NCI-H345 treated with DMSO at 0.1 percent for 48 hours (cell line): Measurements from ENCODE around the gene CTBP1.

ENCODE experiments used
- DNase-seq: peaks from one replicate; lab custom pipeline; 2025; ENCODE audit not compliant: unreplicated experiment; lab: John Stamatoyannopoulos, UW

CTBP1 gene

DNA sequence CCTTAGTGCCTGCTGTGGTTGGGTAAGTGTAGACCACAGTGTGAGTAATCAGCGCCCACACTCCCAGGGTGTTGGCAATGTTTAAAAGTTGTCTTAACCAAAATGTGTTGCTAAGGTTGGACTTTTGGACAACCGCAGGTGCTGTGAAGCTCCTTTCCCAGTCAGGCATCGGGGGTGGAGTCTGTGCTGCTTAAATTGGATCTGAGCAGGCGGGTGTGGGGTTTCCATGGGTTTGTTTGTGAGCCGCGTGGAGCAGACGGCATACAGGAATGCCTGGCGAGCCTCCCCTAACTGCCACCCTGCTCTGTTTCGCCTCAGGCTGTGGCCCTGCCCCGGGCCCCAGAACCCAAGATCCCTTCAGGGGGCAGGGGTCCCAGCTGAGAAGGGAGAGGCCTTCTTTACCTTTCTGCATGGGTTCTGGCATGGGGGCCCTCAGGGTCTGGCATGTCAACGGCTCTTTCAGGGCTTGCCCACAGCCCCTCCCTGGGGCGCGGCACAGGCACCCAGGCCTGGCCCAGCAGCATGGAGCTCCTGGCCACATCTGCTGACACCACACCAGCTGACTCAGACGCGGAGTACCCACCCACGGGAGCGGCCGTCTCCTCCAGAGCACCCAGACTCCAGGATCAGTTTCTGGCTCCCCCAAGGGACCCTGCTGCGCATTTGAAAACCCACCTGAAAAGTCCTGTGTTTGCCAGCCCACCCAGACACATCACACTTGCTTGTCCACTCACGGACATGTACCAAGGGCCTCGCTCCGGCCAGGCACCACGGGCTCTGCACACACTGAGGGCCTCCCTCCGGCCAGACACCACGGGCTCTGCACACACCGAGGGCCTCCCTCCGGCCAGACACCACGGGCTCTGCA is 71.4 kb downstream of the CTBP1 start:
- DNase-seq: no peak

DNA sequence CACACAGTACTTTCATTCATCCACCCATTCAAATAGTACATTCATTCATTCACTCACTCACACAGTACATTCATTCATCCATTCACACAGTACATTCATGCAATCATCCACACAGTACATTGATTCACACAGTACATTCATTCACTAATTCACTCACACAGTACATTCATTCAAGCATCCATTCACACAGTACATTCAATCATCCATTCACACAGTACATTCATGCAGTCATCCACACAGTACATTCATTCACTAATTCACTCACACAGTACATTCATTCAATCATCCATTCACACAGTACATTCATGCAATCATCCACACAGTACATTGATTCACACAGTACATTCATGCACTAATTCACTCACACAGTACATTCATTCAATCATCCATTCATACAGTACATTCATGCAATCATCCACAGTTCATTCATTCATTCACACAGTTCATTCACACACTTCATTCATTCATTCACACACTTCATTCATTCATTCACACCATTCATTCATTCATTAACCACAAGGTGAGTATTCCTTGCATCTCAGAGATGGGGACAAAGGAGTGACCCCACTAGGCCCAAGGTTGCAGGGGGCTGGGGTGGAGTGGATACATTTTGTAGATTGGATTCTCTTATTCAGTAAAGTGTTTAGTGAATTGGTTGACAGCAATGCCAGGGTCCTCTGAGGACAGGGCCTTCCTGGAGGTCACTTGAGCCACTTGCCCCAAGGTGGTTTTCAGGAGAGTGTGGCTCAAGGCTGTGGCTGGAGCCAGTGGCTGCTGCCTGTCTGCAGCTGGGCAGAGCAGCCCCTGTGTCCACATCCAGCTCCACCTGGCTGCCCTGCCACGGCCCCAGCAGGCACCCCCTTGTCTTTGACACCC is 72.3 kb downstream of the CTBP1 start:
- DNase-seq: no peak

DNA sequence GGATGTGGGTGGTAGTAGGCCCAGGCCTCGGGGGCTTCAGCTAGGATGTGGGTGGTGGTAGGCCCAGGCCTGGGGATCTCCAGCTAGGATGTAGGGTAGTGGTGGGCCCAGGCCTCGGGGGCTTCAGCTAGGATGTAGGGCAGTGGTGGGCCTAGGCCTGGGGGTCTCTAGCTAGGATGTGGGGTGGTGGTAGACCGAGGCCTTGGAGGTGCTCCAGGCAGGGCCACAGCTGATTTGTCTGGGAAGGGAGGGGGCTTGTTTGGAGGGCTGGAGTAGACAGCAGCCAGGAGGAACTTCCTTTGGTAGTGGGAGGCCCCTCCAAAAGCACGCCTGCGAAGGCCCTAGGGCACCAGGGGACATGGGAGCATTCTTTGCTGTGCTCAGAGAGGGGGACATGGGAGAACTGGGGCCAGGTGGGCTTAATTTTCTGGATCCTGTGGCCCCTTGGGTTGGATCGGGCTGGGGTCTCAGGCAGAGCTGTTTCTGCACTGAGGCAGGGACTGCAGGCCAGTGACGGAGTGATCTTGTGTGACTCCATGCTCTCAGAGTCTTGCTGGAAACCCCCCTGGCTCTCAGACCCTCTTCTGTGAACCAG is 73.2 kb downstream of the CTBP1 start:
- no peak for DNase-seq

DNA sequence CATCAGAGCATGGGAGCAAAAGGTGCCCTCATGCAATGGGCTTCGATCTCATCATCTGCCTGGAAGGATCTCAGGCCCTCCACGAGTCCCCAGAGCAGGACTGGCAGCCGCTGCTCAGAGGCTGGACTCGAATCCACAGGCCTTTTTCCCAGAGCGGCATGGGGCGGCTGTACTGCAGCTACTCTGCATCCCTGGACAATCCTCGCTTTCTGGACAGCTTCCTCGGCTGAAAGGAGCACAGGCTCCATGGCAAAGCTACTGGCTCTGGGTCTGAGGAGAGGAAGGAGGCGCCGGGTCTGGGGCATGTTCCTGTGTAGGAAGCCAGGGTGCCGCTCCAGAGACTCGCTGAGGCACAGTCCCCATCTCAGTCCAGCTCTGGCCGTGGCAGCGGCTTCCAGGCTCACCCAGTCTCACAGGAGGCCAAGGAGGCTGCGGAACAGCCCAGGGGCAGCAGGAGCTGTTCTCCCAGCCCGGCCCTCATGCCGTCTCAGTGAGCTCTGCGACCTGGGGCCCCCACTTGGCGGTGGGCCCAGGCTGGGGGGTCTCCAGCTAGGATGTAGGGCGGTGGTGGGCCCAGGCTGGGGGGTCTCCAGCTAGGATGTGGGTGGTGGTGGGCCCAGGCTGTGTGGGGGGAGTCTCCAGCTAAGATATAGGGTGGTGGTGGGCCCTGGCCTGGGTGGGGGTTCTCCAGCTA is 73.8 kb downstream of the CTBP1 start:
- DNase-seq: no peak

DNA sequence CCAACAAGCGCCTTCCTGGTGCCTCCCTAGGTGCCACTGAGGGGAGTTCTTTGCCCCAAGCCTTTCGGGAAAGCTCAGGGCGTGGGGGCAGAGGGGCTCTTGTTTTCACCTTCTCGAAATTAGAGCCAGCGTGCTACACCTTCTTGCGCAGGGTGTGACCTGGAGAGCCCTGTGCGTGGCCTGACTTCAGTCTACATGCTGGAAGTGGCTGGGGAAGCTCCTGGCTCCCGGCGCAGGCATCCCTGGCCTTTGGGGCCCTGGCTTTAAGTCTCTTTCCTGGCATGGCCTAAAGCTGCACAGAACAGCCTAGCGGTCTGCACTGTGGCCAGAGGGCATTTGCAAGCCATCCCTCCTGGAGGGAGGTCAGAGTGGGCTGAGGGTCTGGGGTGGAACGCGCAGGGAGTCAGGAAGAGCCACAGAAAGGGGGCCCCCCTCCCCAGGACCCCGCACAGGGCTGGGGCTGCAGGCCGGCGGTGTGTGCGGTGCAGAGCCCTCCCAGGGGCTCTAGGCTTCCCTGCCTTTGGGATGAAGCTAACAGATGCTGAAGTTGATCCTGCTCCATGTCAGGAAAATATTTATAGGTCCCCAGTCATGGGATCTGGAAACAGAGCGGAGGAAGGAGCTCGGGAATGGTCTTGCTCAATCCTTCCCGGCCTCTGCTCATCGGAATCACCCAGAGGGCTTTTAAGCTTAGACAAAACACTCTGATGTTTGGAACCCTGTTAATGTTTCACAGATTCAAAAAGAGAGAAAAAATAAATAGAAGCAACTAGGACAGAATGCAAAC is 75.8 kb downstream of the CTBP1 start:
- DNase-seq: no peak

DNA sequence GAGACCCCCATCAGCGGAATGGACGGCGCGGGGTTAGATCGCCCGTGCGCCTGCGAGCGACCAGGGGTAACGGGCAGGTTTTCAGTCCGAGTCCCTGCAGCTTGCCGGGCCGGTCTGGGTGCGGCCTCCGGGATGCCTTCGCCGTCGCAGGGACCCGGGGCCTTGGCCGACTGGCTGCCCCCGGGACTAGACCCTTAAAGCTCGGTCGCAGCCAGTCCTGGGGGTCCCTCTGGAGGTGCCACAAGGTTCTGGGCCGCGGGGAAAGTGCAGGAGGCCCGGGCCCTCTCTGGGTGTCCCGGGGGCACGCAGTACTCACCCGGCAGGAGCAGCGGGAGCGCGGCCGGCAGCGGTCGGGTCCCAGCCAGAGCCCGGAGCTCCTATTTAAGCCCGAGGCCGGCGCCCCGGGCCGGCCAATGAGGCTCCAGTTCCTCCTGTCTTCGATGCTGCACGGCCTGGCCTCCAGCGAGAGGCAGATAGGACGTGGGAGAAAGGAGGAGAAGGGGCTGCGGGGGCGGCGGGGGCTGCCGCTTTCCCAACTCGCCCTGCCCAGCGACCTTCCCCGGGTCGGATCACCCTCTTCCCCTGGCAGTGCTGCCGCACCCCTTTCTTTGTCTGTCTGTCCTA is 76.6 kb downstream of the CTBP1 start, which contains the start of gene SPON2:
Gene SPON2 (minus strand): TSS at position 356 of the 624 bp plus-strand sequence.
- no peak for DNase-seq

DNA sequence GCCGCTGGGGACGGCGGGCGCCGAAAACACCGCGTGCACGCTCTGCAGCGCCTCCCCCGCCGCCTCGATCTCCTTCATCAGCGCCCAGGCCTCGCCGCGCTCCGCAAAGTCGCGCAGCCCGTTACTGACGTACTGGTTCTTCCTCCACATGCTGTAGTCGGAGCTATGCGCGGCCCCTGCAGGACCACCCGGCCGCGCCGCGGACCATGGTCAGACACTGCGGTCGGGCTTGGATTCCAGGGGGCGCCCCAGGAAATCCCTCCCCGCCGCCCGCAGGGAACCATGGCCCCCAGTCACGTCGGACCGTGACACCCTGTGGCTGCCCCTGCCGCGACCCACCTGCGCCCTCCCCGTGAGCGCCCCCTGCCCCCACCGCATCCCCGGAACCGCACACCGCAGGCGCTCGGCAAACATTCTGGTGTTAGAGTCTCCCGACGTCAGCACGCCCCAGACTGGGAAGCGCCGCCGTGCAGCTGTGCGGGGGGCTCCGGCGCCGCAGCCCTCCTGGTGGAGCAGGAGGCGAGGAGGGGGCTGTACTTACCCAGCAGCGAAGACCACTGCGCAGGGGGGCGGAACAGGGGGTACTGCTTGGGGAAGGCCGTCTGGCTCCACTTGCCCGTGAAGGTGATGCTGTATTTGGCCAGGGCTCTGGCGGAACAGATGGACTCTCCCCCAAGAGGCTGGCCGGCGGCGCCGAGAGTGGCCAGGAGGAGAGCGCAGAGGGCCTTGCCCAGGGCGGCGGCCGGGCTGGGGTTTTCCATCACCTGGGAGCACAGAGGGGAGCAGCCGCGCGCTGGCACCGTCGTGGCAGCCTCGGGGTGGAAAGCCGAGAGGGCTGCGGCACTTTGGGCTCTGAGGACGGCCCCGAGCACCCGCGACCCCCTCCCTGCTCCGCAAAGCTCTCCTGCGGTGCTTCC is 77.4 kb downstream of the CTBP1 start:
- no peak for DNase-seq

DNA sequence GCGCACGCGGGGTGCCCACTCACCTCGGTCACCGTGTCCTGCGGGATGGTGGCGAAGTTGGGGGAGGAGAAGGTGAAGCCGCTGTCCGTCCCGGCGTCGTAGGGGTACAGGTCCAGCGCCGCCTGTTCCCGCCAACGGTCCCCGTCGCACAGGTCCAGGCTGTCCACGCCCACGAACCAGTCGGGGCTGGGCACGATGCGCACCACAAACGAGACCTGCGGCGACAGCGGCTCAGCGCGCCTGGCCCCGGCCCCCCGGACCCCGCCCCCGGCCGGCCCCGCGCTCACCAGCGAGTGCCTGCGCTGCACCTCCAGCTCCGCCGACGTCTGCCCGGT is 78.0 kb downstream of the CTBP1 start:
- no peak for DNase-seq

DNA sequence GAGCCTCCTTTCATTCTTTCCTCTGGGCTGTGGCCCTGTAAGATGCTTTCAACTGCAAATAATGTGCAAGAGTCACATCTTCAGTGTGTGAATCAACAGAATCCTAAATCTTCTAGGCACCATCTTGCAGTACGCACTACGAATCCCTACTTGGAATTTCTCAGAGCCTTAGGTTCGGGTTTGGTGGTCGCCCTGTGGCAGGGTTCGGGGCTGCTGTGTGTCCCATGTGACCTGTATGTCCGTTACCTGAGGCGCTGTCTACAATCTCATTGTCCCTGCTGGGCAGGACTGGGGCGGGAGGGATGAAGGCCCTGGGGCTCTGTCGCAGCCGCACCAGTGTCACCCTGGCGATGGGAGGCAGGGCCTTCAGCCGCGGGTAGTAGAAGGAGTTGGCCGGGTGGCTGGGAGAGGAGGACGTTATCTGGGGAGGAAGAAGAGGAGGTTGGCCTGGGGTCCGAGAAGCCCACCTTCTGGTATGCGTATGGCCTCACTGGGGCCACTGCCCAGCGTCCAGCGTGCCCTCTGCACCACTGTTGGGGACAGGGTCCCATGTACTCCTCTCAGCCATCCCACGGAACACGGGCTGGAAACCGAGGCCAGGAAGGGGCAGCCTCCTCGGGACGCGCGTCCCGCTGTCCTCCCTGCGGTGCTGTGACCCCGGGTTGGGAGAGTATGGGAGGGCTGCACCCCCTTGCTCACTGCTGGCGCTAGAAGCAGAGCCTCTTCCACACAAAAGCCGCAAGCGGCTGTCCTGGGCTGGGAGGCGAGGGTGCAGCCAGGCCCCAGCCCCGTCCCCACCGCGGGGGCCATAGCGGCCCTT is 78.6 kb downstream of the CTBP1 start:
- no peak for DNase-seq

DNA sequence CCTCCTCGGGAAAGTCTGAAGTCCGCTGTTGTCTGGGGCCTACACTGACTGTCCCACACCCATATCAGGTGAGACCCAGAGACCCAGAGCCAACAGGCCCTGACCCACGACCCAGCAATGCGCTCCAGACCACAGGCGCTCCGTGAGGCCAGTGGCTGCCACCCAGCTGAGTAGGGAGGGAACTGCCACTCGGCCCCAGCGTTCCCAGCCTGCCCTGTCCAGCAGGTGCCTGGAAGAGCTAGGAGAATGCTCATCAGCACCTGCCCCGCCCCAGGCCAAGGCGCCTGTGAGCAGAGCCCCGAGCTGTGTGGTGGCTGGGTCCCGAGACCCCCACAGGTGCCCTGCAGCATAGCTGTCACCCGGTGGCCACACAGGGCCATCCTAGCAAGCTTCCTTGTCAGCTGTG is 79.2 kb downstream of the CTBP1 start:
- no peak for DNase-seq

DNA sequence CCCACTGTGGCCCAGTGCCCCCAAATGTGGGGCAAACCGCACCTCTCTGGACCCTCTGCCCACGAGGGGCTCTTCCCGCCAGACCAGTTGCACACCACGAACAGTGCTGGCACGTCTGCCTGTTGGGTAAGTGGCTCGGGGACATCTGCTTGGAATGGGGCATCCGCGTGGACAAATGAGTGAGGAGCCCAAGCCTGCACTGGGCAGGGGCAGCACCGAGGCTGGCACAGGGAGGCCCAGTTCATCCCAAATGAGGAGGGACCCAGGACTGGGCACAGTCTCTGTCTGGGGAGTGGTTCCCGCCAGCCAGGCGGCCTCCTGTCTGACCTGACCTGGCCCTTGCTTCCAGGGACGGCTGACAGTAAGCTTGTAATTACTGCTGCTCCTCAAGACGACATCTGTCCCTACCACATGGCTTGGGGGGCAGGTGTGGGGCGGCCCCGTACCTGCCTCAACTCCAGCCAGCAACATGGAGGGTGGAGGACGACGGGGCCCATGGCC is 79.7 kb downstream of the CTBP1 start:
- no peak for DNase-seq

DNA sequence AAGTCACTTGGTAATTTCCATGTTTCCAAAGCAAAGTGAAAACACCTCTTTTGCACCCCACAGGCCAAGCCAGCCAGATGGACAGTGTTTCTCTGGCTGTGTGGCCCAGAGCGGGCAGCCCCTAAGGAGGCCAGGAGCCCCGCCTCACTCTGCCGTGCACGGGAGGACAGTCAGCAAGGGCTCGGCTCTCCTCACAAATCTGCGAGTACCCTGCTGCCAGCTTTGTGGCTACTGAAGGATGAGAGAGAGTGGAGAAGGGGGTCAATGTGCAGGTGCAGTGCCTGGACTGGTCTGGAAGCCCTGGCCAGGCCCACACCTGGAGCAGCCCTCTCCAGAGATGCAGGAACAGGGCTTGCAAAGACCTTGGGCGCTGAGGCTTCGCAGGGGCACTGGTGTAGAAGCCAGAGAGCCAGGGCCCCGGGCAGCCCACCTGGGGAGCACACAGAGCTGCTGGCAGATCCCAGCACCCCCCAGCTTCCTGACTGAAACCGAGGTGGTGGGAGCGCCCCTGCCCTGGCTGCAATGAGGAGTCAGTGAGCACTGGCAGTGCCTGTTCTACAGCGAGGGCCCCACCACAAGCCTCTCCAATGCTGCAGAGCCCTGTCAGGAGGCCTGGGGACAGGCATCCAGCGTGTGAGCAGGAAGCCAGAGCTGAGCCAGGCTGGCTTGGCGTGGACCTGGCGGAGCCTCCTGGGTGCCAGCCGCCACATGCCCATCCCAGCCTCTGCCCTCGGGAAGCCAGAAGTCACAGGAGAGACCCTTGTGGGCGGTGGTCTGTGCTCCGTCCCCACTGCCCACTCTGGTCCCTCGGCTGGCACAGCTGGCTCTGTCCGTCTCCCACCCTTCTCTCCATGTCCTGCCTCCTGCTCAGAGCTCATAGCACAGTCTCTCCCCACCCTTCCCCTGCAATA is 80.5 kb downstream of the CTBP1 start:
- DNase-seq: no peak

DNA sequence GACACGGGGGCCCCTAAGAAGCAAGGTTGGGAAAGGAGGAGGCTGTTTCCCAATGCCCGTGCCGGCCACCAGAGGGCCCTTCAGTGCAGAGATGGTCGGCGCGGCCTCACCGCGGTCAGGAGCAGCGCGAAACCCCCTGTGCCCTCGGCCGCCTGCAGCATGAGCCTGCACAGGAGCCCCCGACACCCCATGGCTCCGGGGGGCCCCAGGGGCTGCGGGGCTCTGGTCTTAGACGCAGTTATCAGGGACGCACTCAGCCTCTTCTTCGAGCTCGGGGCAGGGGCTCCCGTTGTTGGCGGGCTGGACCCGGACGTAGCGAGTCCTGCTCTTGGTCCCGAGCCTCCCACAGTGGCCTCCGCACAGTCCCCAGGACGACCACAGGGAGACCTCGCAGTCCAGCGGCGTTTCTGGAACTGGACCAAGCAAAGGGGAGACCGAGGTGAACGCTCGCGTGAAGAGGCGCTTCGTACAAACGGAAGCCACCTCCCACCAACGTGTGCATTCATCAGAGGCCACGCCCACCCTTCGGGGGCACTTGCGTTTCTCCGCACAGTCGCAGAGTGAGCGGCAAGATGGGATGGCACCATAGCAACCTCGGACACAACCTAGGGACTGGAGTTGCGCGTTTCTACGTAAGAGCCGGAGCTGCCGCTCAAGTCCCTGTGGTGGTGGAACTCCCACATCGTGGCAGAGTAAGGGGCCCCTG is 81.5 kb downstream of the CTBP1 start:
- peak; percentile 57 for DNase-seq

DNA sequence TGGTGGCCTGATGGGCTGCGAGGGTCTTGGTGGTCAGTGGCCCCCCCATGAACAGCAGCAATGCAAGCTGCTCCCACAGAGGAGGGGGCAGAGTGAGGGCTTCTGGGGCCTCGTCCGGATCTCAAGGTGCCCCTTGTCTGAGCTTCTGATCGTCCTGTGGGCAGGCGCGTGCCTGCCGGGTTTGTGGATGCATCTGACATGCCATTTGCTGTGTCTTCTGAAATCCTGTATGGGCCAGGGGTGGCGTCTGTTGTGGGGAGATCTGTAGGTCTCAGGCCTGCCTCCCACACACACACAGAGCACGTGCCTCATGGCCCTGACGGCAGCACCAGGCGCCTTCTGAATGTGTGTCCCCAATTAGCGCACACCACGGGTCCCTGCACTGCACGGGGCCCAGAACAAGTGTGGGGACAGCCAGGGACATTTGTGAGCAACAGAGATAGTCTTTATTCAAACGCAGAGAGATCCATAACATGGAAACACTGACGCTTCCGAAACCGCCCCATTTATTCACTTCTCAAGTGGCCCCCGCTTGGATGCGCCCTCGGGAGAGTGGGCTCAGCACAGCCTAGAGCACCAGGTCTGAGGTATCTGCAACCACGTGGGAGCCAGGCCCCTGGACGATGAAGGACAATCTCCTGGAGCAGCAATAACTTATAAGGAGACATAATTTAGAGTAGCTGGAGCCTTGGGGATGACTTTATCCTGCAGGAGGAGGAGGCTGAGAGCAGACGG is 82.3 kb downstream of the CTBP1 start:
- DNase-seq: no peak

DNA sequence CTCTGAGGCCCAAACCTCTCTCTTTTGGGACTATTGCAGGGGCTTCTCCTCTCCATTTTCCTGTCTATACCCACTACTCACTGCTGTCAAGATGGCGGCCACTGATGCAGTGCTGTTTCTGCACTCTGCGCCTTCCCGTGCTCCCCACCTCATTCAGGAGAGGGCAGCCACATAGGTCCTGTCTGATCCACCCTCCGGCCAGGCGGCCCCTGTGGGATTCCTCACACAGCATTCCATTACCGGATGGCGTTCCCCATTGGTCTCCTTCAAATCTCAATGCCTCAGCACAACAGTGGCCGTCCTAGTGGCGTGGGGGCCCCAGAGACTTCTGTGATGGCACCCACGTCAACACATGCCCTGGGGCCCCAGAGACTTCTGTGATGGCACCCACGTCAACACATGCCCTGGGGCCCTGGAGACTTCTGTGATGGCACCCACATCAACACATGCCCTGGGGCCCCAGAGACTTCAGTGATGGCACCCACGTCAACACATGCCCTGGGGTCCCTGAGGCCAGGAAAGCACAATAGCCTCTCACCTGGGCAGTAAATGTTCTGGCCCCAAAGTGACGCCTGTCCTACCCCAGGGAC is 83.9 kb downstream of the CTBP1 start:
- DNase-seq: no peak
